Lower lobe of right lung (tissue), 2 donors: ENCODE measurements around the gene RPL3. TPM values are rescaled to one million over a fixed set of nuclear protein-coding genes. Genes with fewer than 3 reads are reported as not detected.

Experiments used
- ATAC-seq, 2 donors: fragments of 200-7000 bp; cut with Tn5 transposase; one replicate each; pipeline ENCODE4 v1.9.1; 2020 to 2022; ENCODE audit warnings: mild to moderate bottlenecking in 2 of 2, moderate library complexity in 2 of 2
- DNase-seq: peaks from one replicate; pipeline ENCODE4 v3.0.0-alpha.2; 2020
- H3K27ac ChIP-seq: fragments of 200-600 bp; one replicate; pipeline ENCODE4 v1.8.0; 2022
- H3K27me3 ChIP-seq: fragments of 200-600 bp; one replicate; pipeline ENCODE4 v1.8.0; 2022; ENCODE audit warnings: low read depth
- H3K36me3 ChIP-seq: fragments of 200-600 bp; one replicate; pipeline ENCODE4 v1.8.0; 2022; ENCODE audit warnings: mild to moderate bottlenecking
- H3K4me1 ChIP-seq: fragments of 200-600 bp; one replicate; pipeline ENCODE4 v1.8.0; 2022
- H3K4me3 ChIP-seq: fragments of 200-600 bp; one replicate; pipeline ENCODE4 v1.8.0; 2022; ENCODE audit warnings: mild to moderate bottlenecking
- H3K9me3 ChIP-seq: fragments of 200-600 bp; one replicate; pipeline ENCODE4 v1.8.0; 2022
- intact Hi-C: fragments of 100-400 bp; cut with DNase I; formaldehyde crosslinking; loops from one replicate; pipeline ENCODE4 v1.11.0; 2022
- total RNA-seq: library from RNA; stranded (reverse); fragmentation: NEBNext Ultra II Directional; extraction: Animal tissue kit (Norgen Biotek cat#: 25700); gene quantifications from one replicate; pipeline ENCODE4 v1.2.1, GENCODE V29; 2021
- TF ChIP-seq, protein P1 (sequence below): fragments of 200-600 bp; IDR thresholded peaks from one replicate; pipeline ENCODE4 v1.8.0; 2022; ENCODE audit warnings: antibody characterized with exemption, mild to moderate bottlenecking
- donor health status: DM: no; HTN: yes; CAD: no; lungs with severe emphysema.

RPL3 gene
- total RNA-seq, 1 donor from 2014 or later: 1,467 TPM

GRCh38 chr22:39265143-39265886, 54.1 kb downstream of the RPL3 start:
- no peak for DNase-seq
- Histone ChIP-seq H3K27me3 (no peaks in the 10 kb centered on the region), H3K4me3 (no peak overlapping the region), H3K4me1 (peaks cover 5% of the 10 kb centered on the region), H3K36me3 (no peaks in the 10 kb centered on the region), H3K9me3 (peaks cover 6% of the 10 kb centered on the region), H3K27ac (peak overlapping the region; percentile 2)
- intact Hi-C loops: no loop called here
- TF ChIP-seq, protein P1, sequence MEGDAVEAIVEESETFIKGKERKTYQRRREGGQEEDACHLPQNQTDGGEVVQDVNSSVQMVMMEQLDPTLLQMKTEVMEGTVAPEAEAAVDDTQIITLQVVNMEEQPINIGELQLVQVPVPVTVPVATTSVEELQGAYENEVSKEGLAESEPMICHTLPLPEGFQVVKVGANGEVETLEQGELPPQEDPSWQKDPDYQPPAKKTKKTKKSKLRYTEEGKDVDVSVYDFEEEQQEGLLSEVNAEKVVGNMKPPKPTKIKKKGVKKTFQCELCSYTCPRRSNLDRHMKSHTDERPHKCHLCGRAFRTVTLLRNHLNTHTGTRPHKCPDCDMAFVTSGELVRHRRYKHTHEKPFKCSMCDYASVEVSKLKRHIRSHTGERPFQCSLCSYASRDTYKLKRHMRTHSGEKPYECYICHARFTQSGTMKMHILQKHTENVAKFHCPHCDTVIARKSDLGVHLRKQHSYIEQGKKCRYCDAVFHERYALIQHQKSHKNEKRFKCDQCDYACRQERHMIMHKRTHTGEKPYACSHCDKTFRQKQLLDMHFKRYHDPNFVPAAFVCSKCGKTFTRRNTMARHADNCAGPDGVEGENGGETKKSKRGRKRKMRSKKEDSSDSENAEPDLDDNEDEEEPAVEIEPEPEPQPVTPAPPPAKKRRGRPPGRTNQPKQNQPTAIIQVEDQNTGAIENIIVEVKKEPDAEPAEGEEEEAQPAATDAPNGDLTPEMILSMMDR: no peak
- no peak for ATAC-seq

DNA sequence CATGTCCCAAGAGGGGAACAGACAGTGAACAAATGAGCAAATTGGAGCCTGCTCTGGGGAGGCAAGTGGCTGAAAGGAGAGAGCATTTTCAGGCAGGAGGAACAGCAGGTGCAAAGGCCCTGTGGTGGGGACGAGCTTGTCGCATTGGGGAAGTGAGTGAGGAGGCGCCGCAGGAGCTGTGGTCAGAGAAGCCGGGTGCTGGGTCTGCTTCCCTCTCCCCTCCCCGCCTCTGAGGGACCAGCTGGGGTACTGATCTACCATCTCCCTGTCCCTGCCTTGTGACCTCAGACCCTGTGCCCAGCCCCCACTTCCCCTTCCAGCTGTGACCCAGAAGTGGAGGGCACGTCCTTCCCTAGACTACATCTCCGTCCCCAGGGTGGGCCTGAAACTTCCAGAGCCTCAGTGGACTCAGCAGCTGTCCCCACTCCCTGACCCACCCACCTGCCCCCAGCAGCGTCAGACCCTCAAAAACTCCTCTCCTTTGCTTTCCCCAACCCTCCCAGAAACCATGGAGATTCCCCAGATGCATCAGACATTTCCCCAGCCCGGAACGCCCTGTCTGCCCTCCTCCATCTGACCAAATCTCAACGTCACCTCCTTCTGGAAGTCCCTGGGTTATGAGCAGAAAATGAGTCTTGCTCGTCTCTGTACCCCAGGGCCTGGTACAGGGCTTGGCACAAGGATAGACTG, 54.9 kb downstream of the RPL3 start:
- DNase-seq: peak; percentile 77
- no peaks in the 10 kb centered on the region for H3K36me3 ChIP-seq

GRCh38 chr22:39263626-39264348, 55.6 kb downstream of the RPL3 start:
- no peak overlapping the region for H3K27ac ChIP-seq
- H3K27me3 ChIP-seq: no peaks in the 10 kb centered on the region
- ATAC-seq (no peak), DNase-seq (no peak)
- peaks cover 6% of the 10 kb centered on the region for H3K9me3 ChIP-seq
- H3K36me3 ChIP-seq: no peaks in the 10 kb centered on the region
- TF ChIP-seq, protein P1: no peak
- peaks cover 5% of the 10 kb centered on the region for H3K4me1 ChIP-seq
- H3K4me3 ChIP-seq: no peak overlapping the region
- intact Hi-C loops: no loop called here

More for the DNA sequence above, 54.9 kb downstream of the RPL3 start:
- ATAC-seq: peak; percentile 40 to 74
- no peaks in the 10 kb centered on the region for H3K27me3 ChIP-seq
- H3K4me1 ChIP-seq: peaks cover 5% of the 10 kb centered on the region
- H3K27ac ChIP-seq: peak overlapping the region; percentile 2
- peaks cover 6% of the 10 kb centered on the region for H3K9me3 ChIP-seq
- no peak overlapping the region for H3K4me3 ChIP-seq
- TF ChIP-seq, protein P1: no peak
- intact Hi-C loops: no loop called here

Other genes starting within 250 kb of the RPL3 start
- 19.2 TPM for gene APOBEC3G, start 242.3 kb downstream of the RPL3 start, total RNA-seq
- 1.9 TPM for gene APOBEC3H, start 222.4 kb downstream of the RPL3 start, total RNA-seq
- 51.1 TPM for gene CBX7, start 166.9 kb downstream of the RPL3 start, total RNA-seq
- 30.5 TPM for gene PDGFB, start 74.6 kb downstream of the RPL3 start, total RNA-seq
- 13.4 TPM for gene SYNGR1, start 30.4 kb upstream of the RPL3 start, total RNA-seq
- gene TAB1, start 80.2 kb upstream of the RPL3 start, total RNA-seq: 27.2 TPM
- gene MGAT3, start 137.4 kb upstream of the RPL3 start, total RNA-seq: 41.5 TPM
- 27.7 TPM for gene MIEF1, start 182.7 kb upstream of the RPL3 start, total RNA-seq
- gene ATF4, start 200.9 kb upstream of the RPL3 start, total RNA-seq: 327 TPM
- gene RPS19BP1, start 213.1 kb upstream of the RPL3 start, total RNA-seq: 67.9 TPM